ENCODE results near the gene SDCCAG8. TPM values are rescaled to one million over a fixed set of nuclear protein-coding genes. Genes with fewer than 3 reads are reported as not detected.

Gene SDCCAG8
- total RNA-seq, 8 experiments from 2014 or later = 24.6 to 68.7 (median 46.8) TPM

DNA sequence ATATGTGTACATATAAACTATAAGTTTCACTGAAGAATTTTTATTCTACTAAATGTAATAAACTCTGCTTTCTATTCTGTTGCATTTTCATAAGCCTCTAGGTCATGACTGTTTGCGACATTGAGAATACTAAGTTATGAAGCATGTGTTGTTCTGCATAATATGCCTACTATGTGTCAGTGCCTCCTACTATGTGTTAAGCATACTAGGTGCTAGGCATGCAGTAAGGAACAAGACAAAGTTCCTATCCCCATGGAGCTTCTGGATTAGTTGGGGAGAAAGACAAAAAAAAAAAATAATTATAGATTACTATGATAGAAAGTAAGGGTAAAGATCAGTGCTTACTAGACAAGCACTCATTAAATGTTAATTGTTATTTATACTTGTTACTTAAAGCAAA lies 1.3 kb downstream of the SDCCAG8 start:
- no peak for ATAC-seq (replicated peaks in 6 of 8)
- 22 to 100% (median 93%) methylated on average over 1 of the region's 1 CpG for WGBS, 10 experiments
- Histone ChIP-seq H3K4me1 (replicated peaks in 1 of 2) (peaks cover 0 to 8% of the 10 kb centered on the region in 2 donors), H3K4me3 (peak overlapping the region in 1 of 5 donors; percentile 67), H3K27ac (no peak overlapping the region)
- in situ Hi-C loops (cut with MboI; ENCODE audit: low pct_unique_long_range_greater_than_20kb in 2 of 9, low sequenced_read_pairs in 9 of 9, unreplicated experiment in 9 of 9) = no loop called here

- ATAC-seq (replicated peaks in 6 of 8) = no peak
- 67 to 100% (median 91%) methylated on average over 2 to 7 of the region's 7 CpGs for WGBS, 10 experiments
- H3K4me1 ChIP-seq (replicated peaks in 1 of 2) = peaks cover 3 to 14% of the 10 kb centered on the region in 2 donors
- no peak overlapping the region for H3K4me3 ChIP-seq
- in situ Hi-C loops (cut with MboI; ENCODE audit: low pct_unique_long_range_greater_than_20kb in 2 of 9, low sequenced_read_pairs in 9 of 9, unreplicated experiment in 9 of 9) = no loop called here
- H3K27ac ChIP-seq = no peak overlapping the region
Measured at GRCh38 chr1:243258731-243259130, 2.9 kb downstream of the SDCCAG8 start.

DNA sequence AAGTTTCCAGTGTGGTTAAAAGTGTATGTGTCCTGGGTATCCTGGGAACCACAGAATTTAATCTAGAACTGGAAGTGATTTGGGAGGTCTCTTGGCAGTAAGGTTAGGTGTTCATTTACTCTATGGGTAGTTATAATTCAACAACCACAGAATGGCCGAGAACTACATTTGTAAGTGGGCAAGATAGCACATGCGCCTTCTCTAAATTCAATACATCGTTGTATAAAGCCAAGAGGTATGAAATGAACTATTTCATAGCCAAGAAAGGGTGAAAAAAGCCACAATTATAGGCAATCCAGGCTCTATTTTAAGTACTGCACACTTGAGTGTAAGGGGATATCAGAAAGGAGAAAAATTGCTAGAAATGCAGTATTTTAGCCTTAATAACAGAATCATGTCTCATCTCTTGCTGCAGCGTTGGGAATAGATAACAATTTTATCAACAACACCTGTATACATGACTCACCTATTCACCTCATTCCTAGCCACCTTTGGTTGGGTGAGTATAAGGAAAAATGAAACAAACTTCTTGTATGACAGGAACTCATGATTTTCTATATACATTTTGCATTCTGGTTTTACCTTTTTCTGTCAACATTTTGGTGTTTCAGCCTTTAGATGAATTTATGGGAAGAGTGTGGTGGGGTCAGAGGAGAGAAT lies 4.5 kb downstream of the SDCCAG8 start:
- Histone ChIP-seq H3K27ac (no peak overlapping the region), H3K4me3 (no peak overlapping the region), H3K4me1 (replicated peaks in 1 of 2) (peaks cover 3 to 15% of the 10 kb centered on the region in 2 donors)
- in situ Hi-C loops (cut with MboI; ENCODE audit: low pct_unique_long_range_greater_than_20kb in 2 of 9, low sequenced_read_pairs in 9 of 9, unreplicated experiment in 9 of 9) = no loop called here
- no peak for ATAC-seq (replicated peaks in 6 of 8)
- 65 to 100% (median 92%) methylated on average over 1 to 4 of the region's 4 CpGs; no CpG with 5 or more reads in 1 of the 10 experiments for WGBS, 10 experiments

DNA sequence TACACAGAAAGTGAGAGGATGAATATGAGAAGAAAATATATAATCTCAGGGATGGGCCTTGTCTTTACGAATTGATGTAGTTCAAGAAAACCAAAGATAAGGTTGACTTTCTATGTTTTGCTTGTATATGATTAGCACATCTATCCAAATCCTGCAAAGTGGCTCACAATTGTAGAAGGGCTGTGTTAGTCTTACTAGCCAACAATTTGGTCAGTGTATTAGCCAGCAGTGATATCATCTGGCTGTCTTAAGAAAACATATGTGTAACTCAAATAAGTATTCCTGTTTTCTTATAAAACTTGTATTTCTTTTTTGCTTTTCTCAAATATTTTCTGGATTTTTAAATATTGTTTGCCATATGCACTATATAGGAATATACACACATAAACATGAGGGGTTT lies 5.5 kb downstream of the SDCCAG8 start:
- 71 to 100% (median 89%) methylated on average over 1 of the region's 1 CpG; no CpG with 5 or more reads in 2 of the 10 experiments for WGBS, 10 experiments
- no peak overlapping the region for H3K27ac ChIP-seq
- in situ Hi-C loops (cut with MboI; ENCODE audit: low pct_unique_long_range_greater_than_20kb in 2 of 9, low sequenced_read_pairs in 9 of 9, unreplicated experiment in 9 of 9) = no loop called here

DNA sequence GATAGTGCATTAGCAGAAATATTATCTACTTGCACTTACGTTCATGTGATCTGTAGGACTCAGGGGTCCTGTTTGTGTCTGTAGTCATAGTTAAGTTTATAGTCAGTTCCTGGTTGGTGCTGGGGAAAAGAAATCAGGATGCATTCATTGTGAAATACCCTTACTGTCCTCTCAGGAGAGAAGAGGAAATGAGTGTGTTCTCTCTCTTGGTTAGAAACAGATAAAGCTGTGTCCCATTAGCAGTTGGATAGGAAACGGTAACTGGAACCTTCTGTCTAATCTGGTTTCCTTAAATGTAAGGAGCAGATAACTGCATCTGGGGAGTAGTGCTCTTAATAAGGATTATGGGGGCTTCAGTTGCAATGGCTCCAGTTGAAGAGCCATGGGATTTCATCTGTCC lies 8.9 kb downstream of the SDCCAG8 start:
- ATAC-seq (replicated peaks in 6 of 8) = peak in 2 of 8 experiments; percentile 27 to 65
- Histone ChIP-seq H3K4me1 (replicated peaks in 1 of 2) (peaks cover 3 to 7% of the 10 kb centered on the region in 2 donors), H3K4me3 (no peak overlapping the region), H3K27ac (no peak overlapping the region)
- WGBS, 10 experiments = 17 to 100% (median 80%) methylated on average over 1 to 2 of the region's 2 CpGs; no CpG with 5 or more reads in 3 of the 10 experiments
- in situ Hi-C loops (cut with MboI; ENCODE audit: low pct_unique_long_range_greater_than_20kb in 2 of 9, low sequenced_read_pairs in 9 of 9, unreplicated experiment in 9 of 9) = no loop called here

More for the DNA sequence above, 5.5 kb downstream of the SDCCAG8 start:
- no peak for ATAC-seq (replicated peaks in 6 of 8)
- Histone ChIP-seq H3K4me3 (no peak overlapping the region), H3K4me1 (replicated peaks in 1 of 2) (peaks cover 3 to 15% of the 10 kb centered on the region in 2 donors)

GRCh38 chr1:243266231-243266630 lies 10.4 kb downstream of the SDCCAG8 start:
- Histone ChIP-seq H3K4me1 (replicated peaks in 1 of 2) (peaks cover 3 to 7% of the 10 kb centered on the region in 2 donors), H3K4me3 (no peak overlapping the region), H3K27ac (no peak overlapping the region)
- no peak for ATAC-seq (replicated peaks in 6 of 8)
- in situ Hi-C loops (cut with MboI; ENCODE audit: low pct_unique_long_range_greater_than_20kb in 2 of 9, low sequenced_read_pairs in 9 of 9, unreplicated experiment in 9 of 9) = no loop called here
- 80 to 96% (median 93%) methylated on average over 2 to 4 of the region's 4 CpGs; no CpG with 5 or more reads in 2 of the 10 experiments for WGBS, 10 experiments

DNA sequence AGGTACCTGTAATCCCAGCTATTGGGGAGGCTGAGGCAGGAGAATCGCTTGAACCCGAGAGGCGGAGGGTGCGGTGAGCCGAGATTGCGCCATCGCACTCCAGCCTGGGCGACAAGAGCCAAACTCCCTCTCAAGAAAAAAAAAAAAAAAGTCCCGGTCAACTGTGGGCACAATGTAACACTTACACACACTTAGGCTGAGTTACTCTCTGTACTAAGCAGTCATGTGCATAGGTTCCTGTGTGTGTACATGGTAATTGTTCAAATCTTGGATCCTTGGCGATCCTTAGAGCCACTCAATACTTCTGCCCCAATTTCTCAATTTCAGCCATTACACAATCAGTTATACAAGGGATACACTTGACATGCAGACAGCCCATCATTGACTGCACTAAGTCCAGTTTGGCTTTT lies 11.6 kb downstream of the SDCCAG8 start:
- Histone ChIP-seq H3K27ac (no peak overlapping the region), H3K4me3 (no peak overlapping the region), H3K4me1 (replicated peaks in 1 of 2) (peaks cover 3 to 7% of the 10 kb centered on the region in 2 donors)
- 75 to 100% (median 95%) methylated on average over 1 to 10 of the region's 10 CpGs; no CpG with 5 or more reads in 4 of the 10 experiments for WGBS, 10 experiments
- in situ Hi-C loops (cut with MboI; ENCODE audit: low pct_unique_long_range_greater_than_20kb in 2 of 9, low sequenced_read_pairs in 9 of 9, unreplicated experiment in 9 of 9) = no loop called here
- no peak for ATAC-seq (replicated peaks in 6 of 8)

GRCh38 chr1:243267914-243268653 lies 12.2 kb downstream of the SDCCAG8 start:
- Histone ChIP-seq H3K4me3 (no peak overlapping the region), H3K27ac (no peak overlapping the region), H3K4me1 (replicated peaks in 1 of 2) (peaks cover 0 to 7% of the 10 kb centered on the region in 2 donors)
- in situ Hi-C loops (cut with MboI; ENCODE audit: low pct_unique_long_range_greater_than_20kb in 2 of 9, low sequenced_read_pairs in 9 of 9, unreplicated experiment in 9 of 9) = no loop called here
- WGBS, 10 experiments = 43 to 98% (median 89%) methylated on average over 9 to 12 of the region's 12 CpGs
- ATAC-seq (replicated peaks in 6 of 8) = no peak

- WGBS, 10 experiments = 81 to 100% (median 96%) methylated on average over 1 to 9 of the region's 13 CpGs; no CpG with 5 or more reads in 3 of the 10 experiments
- ATAC-seq (replicated peaks in 6 of 8) = no peak
- H3K4me3 ChIP-seq = no peak overlapping the region
Measured at GRCh38 chr1:243268751-243269460, 13.1 kb downstream of the SDCCAG8 start.

DNA sequence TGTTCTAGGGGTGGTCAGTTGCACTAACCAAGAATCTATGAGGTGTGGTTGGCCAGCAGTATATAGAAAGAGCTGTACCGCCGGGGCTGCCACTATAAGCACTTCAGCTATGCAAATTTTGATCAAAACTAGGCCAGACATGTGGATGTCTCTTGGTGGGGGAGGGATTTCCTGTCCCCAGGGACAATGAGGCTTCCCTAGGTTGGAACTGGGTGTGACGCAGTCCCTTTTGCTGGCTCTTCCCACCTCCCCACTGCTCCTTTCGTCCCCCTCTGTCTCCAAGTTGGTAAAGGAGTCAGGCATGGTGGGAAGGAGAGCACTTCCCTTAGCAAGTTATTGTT lies 13.6 kb downstream of the SDCCAG8 start:
- H3K4me3 ChIP-seq = no peak overlapping the region
- in situ Hi-C loops (cut with MboI; ENCODE audit: low pct_unique_long_range_greater_than_20kb in 2 of 9, low sequenced_read_pairs in 9 of 9, unreplicated experiment in 9 of 9) = no loop called here
- no peaks in the 10 kb centered on the region for H3K4me1 ChIP-seq (replicated peaks in 1 of 2)
- no peak for ATAC-seq (replicated peaks in 6 of 8)
- 60 to 100% (median 100%) methylated on average over 1 to 4 of the region's 4 CpGs; no CpG with 5 or more reads in 4 of the 10 experiments for WGBS, 10 experiments
- H3K27ac ChIP-seq = no peak overlapping the region

More at GRCh38 chr1:243268751-243269460, 13.1 kb downstream of the SDCCAG8 start:
- in situ Hi-C loops (cut with MboI; ENCODE audit: low pct_unique_long_range_greater_than_20kb in 2 of 9, low sequenced_read_pairs in 9 of 9, unreplicated experiment in 9 of 9) = no loop called here
- Histone ChIP-seq H3K4me1 (replicated peaks in 1 of 2) (no peaks in the 10 kb centered on the region), H3K27ac (no peak overlapping the region)

- H3K27ac ChIP-seq = no peak overlapping the region
- ATAC-seq (replicated peaks in 6 of 8) = no peak
- 90 to 100% (median 95%) methylated on average over 4 to 6 of the region's 6 CpGs; no CpG with 5 or more reads in 1 of the 10 experiments for WGBS, 10 experiments
- in situ Hi-C loops (cut with MboI; ENCODE audit: low pct_unique_long_range_greater_than_20kb in 2 of 9, low sequenced_read_pairs in 9 of 9, unreplicated experiment in 9 of 9) = no loop called here
- H3K4me1 ChIP-seq (replicated peaks in 1 of 2) = no peaks in the 10 kb centered on the region
- H3K4me3 ChIP-seq = no peak overlapping the region
Measured at GRCh38 chr1:243270097-243270864, 14.4 kb downstream of the SDCCAG8 start.

DNA sequence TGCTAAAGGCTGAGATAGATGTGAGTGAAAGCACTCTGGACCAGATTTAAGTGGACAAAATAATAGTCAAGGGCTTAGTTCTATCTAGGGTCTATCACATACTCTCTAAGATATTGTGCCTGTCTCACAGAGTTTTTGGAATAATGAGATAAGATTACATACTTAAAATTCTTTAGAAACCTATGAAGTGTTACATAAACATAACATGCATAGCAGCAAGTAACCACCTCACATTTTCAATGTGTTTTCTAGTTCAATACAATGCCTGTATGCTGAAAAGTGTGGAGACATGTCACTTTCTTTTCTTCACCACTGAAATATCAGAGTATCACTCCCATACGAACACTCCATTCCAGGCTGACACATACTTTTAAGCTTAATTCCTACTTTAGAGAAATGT lies 16.2 kb downstream of the SDCCAG8 start:
- in situ Hi-C loops (cut with MboI; ENCODE audit: low pct_unique_long_range_greater_than_20kb in 2 of 9, low sequenced_read_pairs in 9 of 9, unreplicated experiment in 9 of 9) = no loop called here
- Histone ChIP-seq H3K27ac (no peak overlapping the region), H3K4me3 (no peak overlapping the region), H3K4me1 (replicated peaks in 1 of 2) (no peaks in the 10 kb centered on the region)
- WGBS, 10 experiments = 50 to 100% (median 90%) methylated on average over 1 of the region's 1 CpG; no CpG with 5 or more reads in 1 of the 10 experiments
- ATAC-seq (replicated peaks in 6 of 8) = no peak
